Measurements from ENCODE around the gene SREBF1.

The SREBF1 gene

DNA sequence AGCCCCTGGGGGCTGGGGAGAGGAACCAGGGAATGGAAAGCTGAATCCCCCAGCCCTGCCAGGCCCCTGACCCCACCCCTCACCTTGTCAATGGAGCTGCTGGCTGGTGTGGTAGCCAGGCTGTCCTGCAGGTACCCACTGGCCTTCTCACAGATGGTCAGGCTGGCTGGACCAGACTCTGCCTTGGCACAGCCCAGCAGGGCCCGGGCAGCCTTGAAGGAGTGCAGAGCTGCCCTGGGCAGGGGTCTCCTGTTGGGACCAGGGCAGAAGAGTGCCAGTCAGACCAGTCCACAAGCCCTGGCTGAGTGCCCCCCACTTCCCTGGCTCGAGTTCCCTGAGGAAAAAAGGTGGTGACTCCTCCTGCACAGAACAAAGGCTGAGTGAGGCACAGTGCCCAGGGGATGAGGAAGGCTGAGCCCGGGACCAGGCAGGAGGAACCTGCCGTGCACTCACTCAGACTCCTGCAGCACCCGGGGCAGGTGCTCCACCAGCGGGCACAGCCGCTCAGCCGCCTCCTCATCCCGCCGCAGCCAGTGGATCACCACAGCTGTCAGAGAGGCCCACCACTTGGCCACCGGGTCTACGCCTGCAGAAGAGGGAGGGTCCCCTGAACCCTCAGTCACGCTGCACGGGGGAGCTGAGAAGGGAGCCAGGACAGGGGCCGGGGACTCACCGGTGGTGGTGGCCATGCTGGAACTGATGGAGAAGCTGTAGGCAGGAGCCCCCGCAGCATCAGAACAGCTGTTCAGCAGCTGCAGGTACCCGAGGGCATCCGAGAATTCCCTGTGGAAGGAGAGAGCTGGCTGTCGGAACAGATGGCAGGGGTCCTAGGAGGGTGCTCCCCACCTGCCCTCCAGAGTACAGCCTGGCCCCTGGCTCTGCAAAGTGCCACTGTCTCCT, 22.4 kb downstream of the SREBF1 start:
- TF ChIP-seq, protein P1, sequence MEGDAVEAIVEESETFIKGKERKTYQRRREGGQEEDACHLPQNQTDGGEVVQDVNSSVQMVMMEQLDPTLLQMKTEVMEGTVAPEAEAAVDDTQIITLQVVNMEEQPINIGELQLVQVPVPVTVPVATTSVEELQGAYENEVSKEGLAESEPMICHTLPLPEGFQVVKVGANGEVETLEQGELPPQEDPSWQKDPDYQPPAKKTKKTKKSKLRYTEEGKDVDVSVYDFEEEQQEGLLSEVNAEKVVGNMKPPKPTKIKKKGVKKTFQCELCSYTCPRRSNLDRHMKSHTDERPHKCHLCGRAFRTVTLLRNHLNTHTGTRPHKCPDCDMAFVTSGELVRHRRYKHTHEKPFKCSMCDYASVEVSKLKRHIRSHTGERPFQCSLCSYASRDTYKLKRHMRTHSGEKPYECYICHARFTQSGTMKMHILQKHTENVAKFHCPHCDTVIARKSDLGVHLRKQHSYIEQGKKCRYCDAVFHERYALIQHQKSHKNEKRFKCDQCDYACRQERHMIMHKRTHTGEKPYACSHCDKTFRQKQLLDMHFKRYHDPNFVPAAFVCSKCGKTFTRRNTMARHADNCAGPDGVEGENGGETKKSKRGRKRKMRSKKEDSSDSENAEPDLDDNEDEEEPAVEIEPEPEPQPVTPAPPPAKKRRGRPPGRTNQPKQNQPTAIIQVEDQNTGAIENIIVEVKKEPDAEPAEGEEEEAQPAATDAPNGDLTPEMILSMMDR (IDR thresholded peaks at IDR 0.05; ENCODE audit: insufficient read depth, low read length, missing control alignments) = no peak
- DNase-seq (ENCODE audit: low read depth, low spot score) = no peak
- CTCF ChIA-PET = interaction anchor here (0.9 to 4.9 kb wide), 13 partner anchors 8 to 224 kb away, joined by 3 to 74 read pairs (median 14); partner anchors contain the start of gene RAI1
- POLR2A ChIA-PET = interaction anchor here (0.6 kb wide), 1 partner anchor 135 kb away, joined by 3 read pairs; no protein-coding TSS in a partner anchor
- no peak overlapping the region for H3K4me3 ChIP-seq (ENCODE audit: low read depth, low read length)

DNA sequence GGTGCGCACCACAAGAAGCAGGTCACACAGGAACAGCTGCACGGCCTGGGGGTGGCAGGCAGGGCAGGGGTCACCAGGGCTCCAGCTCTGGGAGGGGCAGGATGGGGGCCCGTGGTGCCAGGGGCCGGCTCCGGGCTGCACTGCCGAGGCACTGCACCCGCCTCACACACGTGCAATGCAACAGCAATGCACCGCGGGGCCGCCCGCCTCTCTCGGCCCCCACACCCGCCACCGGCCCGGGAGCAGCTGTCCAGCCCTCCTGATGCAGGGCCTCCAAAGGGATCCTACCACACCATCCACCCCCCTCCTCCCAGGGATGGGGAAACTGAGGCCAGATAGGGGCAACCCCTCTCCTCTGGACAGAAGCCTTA, 23.1 kb downstream of the SREBF1 start:
- CTCF ChIA-PET = interaction anchor here (0.7 to 4.9 kb wide), 16 partner anchors 7 to 224 kb away, joined by 3 to 74 read pairs (median 14); partner anchors contain the start of gene RAI1
- no peak overlapping the region for H3K4me3 ChIP-seq (ENCODE audit: low read depth, low read length)
- TF ChIP-seq, protein P1 (IDR thresholded peaks at IDR 0.05; ENCODE audit: insufficient read depth, low read length, missing control alignments) = no peak
- POLR2A ChIA-PET = interaction anchor here (1.4 kb wide), 1 partner anchor 131 kb away, joined by 6 read pairs; no protein-coding TSS in a partner anchor
- no peak for DNase-seq (ENCODE audit: low read depth, low spot score)

DNA sequence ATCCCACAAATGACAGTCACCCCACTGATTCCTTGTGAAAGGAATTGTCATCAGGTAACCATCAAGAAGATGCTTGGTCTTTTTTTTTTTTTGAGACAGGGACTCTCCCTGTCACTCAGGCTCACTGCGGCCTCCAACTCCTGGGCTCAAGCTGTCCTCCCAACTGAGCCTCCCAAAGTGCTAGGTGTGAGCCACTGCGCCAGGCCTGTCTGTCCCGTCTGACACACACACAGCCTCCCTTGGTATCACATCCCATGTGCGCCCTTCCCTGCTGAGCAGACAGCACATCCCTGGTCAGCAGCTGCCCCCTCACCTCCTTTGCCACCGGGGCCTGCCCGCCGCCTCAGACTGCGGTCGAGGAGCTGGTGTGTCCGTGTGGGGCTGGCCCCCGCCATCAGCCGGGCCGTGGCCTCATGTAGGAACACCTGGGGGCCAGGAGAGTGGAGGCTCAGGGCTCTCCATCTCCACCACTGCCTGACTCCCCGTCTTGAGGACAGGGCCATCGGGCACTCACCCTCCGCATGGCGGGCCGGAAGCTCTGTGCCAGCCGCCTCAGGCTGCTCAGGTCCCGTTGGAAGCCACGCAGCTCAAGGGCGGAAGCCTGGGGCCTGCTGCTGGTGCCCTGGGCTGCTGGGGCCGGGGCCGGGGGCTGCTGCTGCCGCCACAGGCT, 23.6 kb downstream of the SREBF1 start:
- POLR2A ChIA-PET = interaction anchor here (1.4 kb wide), 1 partner anchor 131 kb away, joined by 6 read pairs; no protein-coding TSS in a partner anchor

DNA sequence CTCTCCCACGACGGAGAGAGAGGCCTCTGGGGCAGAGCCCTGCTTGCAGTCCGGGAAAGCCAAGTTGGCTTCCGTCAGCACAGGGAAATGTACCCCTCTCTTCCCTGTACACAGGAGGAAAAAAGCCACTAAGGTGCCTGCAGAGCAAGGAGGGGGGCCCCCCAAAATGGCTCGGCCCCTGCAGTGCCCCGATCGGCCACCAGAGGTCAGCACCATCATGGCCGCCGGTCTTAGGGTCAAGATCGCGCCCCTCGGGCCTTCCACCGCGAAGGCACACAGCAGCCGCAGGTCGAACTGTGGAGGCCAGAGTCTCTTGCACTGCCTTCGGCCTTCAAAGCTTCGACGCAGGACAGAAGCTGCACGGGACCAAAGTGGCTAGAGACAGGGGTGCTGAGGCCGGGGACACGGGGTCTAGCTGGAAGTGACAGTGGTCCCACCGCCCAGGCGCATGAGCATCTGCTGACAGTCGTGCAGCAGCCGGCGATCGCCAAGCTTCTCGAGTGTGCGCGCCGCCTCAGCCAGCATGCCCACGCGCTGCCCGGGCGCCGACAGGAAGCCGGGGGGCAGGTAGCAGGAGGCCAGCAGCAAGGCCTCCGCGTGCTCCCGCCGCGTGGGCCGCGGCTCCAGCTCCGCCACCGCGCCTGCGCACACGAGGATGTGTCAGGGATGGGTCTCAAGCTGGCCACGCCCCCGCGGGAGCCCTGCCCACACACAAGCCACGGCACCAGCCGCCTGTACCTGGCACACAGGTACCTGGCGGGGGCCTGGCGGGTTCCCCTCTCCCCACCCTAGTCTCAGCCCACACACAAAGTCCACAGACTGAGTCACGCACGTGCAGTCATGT, 24.4 kb downstream of the SREBF1 start:
- TF ChIP-seq, protein P1 (IDR thresholded peaks at IDR 0.05; ENCODE audit: insufficient read depth, low read length, missing control alignments) = peak; percentile 90
- no peak overlapping the region for H3K4me3 ChIP-seq (ENCODE audit: low read depth, low read length)
- ChIA-PET CTCF (interaction anchor here (0.7 to 4.9 kb wide), 38 partner anchors 7 to 225 kb away, joined by 3 to 74 read pairs (median 4); partner anchors contain the start of genes RAI1 and SREBF1), POLR2A (interaction anchor here (1.4 kb wide), 1 partner anchor 130 kb away, joined by 6 read pairs; no protein-coding TSS in a partner anchor)
- no peak for DNase-seq (ENCODE audit: low read depth, low spot score)

More for the DNA sequence above, 23.6 kb downstream of the SREBF1 start:
- no peak for DNase-seq (ENCODE audit: low read depth, low spot score)
- TF ChIP-seq, protein P1 (IDR thresholded peaks at IDR 0.05; ENCODE audit: insufficient read depth, low read length, missing control alignments) = no peak
- CTCF ChIA-PET = interaction anchor here (0.7 to 4.9 kb wide), 25 partner anchors 8 to 225 kb away, joined by 3 to 74 read pairs (median 8); partner anchors contain the start of genes RAI1 and SREBF1
- no peak overlapping the region for H3K4me3 ChIP-seq (ENCODE audit: low read depth, low read length)

DNA sequence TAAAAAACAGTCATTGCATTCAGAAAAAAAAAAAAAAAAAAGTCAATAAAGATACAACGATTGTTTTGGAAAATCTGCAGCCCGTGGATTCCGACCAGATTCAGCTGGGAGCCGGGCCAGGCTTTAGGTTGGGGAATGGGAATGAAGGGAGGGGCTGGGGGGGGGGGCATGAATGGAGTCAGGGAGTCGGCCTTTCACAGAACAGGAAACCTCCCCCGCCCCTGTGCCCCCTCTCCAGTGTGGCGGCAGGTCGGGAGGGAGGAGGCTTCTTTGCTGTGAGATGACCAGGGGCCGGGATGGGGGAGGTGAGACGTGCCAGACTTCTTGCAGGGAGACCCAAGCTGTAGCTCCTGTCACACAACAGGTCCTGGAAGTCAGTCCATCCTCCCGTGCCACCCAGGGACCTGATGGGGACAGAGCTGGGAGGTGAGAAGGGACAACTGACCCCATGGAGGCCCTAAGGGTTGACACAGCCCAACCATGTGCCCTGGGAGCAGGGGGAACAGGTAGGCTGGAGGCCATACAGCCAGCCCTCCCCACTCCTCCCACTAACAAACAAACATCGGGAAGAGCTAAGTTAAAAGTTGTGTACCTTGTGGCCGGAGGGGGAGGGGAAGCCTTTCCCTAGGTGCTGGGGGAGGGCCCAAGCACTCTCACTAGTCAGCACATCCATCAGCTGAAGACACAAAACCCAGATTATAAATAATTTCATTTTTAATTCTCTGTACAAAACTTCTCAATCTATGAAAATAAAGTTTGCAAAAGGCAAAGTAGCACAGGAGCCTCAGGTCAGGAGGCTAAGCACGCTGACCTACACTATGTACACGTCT, 25.2 kb downstream of the SREBF1 start:
- POLR2A ChIA-PET = no interaction called here
- CTCF ChIA-PET = interaction anchor here (0.6 to 4.9 kb wide), 38 partner anchors 10 to 272 kb away, joined by 3 to 74 read pairs (median 4); partner anchors contain the start of genes RAI1 and SREBF1
- DNase-seq (ENCODE audit: low read depth, low spot score) = no peak
- TF ChIP-seq, protein P1 (IDR thresholded peaks at IDR 0.05; ENCODE audit: insufficient read depth, low read length, missing control alignments) = no peak
- H3K4me3 ChIP-seq (ENCODE audit: low read depth, low read length) = no peak overlapping the region

Data from AG04449 (cell line).